HFFc6 (cell line): Measurements from ENCODE around the gene POLR2E. TPM values are rescaled to one million over a fixed set of nuclear protein-coding genes. Genes with fewer than 3 reads are reported as not detected.

Experiments used
- DNase-seq: peaks from one replicate; pipeline ENCODE4 v3.0.0-alpha.2; 2018
- H3K27ac Mint-ChIP-seq: 2 replicates; pipeline ENCODE4 v1.8.0; 2020; ENCODE audit warnings: mild to moderate bottlenecking, mixed read lengths
- H3K27me3 Mint-ChIP-seq: 2 replicates; pipeline ENCODE4 v1.8.0; 2021; ENCODE audit warnings: mild to moderate bottlenecking, moderate library complexity, mixed read lengths; ENCODE audit not compliant: insufficient read depth
- H3K36me3 Mint-ChIP-seq: 2 replicates; pipeline ENCODE4 v1.8.0; 2021; ENCODE audit warnings: low read depth, mixed read lengths
- H3K4me1 Mint-ChIP-seq: 2 replicates; pipeline ENCODE4 v1.8.0; 2020; ENCODE audit warnings: low read depth, mixed read lengths
- H3K4me3 Mint-ChIP-seq: 2 replicates; pipeline ENCODE4 v1.8.0; 2020; ENCODE audit warnings: mild to moderate bottlenecking, moderate library complexity, mixed read lengths
- H3K9me3 Mint-ChIP-seq: 2 replicates; pipeline ENCODE4 v1.8.0; 2020; ENCODE audit warnings: mild to moderate bottlenecking, mixed read lengths
- total RNA-seq, 6 experiments: library from RNA; stranded (reverse); fragmentation: NEBNext Ultra II Directional; extraction: Animal tissue kit (Norgen Biotek cat#: 25700); gene quantifications; 2 replicates in 1 of 6; 3 replicates in 5 of 6; pipeline ENCODE4 v1.2.3, GENCODE V29; 2021
- TF ChIP-seq, protein P1 (sequence below): fragments of 200-600 bp; sonication (generic); IDR thresholded peaks from 2 replicates; pipeline ENCODE4 v1.5.0; 2021; ENCODE audit warnings: antibody characterized with exemption, mild to moderate bottlenecking

POLR2E gene
- total RNA-seq, 6 experiments from 2014 or later: 224 to 289 (median 250) TPM

DNA sequence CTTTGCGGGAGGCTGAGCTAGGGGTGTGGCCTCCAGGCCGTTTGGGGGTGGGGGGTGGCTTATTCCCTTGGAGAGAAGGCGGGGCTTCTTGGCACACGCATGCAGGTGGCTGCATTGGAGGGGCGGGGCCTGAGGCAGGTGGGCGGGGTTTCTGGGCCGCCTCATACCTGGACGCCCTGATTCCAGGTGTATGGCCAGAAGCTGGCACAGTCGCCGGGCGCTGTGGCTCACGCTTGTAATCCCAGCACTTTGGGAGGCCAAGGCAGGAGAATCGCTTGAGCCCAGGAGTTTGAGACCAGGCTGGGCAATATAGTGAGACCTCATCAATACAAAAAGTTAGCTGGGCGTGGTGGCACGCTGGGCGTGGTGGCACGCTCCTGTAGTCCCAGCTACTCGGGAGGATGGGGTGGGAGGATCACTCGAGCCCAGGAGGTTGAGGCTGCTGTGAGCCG lies 47.5 kb downstream of the POLR2E start:
- no peak for DNase-seq
- TF ChIP-seq, protein P1, sequence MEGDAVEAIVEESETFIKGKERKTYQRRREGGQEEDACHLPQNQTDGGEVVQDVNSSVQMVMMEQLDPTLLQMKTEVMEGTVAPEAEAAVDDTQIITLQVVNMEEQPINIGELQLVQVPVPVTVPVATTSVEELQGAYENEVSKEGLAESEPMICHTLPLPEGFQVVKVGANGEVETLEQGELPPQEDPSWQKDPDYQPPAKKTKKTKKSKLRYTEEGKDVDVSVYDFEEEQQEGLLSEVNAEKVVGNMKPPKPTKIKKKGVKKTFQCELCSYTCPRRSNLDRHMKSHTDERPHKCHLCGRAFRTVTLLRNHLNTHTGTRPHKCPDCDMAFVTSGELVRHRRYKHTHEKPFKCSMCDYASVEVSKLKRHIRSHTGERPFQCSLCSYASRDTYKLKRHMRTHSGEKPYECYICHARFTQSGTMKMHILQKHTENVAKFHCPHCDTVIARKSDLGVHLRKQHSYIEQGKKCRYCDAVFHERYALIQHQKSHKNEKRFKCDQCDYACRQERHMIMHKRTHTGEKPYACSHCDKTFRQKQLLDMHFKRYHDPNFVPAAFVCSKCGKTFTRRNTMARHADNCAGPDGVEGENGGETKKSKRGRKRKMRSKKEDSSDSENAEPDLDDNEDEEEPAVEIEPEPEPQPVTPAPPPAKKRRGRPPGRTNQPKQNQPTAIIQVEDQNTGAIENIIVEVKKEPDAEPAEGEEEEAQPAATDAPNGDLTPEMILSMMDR: no peak
- Mint-ChIP-seq H3K27me3 (peaks cover 1% of the 10 kb centered on the region), H3K27ac (no peak overlapping the region), H3K9me3 (peaks cover 6% of the 10 kb centered on the region; the same call in 1 of the 2 replicates), H3K4me1 (no peaks in the 10 kb centered on the region), H3K4me3 (no peak overlapping the region), H3K36me3 (no peaks in the 10 kb centered on the region)

DNA sequence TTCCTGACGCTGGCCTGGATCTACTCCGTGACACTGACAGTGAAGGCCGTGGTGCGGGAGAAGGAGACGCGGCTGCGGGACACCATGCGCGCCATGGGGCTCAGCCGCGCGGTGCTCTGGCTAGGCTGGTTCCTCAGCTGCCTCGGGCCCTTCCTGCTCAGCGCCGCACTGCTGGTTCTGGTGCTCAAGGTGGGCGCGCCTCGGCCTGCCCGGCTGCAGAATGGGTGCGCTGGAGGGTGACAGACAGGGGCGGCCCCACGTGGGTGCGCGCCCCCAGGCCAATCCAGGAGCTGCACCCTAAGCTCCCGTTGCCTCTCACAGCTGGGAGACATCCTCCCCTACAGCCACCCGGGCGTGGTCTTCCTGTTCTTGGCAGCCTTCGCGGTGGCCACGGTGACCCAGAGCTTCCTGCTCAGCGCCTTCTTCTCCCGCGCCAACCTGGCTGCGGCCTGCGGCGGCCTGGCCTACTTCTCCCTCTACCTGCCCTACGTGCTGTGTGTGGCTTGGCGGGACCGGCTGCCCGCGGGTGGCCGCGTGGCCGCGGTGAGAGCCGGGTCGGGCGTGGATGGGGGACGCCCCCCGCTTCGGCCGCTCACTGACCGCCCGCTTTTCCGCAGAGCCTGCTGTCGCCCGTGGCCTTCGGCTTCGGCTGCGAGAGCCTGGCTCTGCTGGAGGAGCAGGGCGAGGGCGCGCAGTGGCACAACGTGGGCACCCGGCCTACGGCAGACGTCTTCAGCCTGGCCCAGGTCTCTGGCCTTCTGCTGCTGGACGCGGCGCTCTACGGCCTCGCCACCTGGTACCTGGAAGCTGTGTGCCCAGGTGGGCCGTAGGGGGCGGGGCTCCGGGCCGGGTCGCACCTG lies 48.1 kb downstream of the POLR2E start:
- TF ChIP-seq, protein P1: no peak
- no peak overlapping the region for H3K4me3 Mint-ChIP-seq
- no peaks in the 10 kb centered on the region for H3K36me3 Mint-ChIP-seq
- H3K9me3 Mint-ChIP-seq: peaks cover 6% of the 10 kb centered on the region; the same call in 1 of the 2 replicates
- DNase-seq: no peak
- no peak overlapping the region for H3K27ac Mint-ChIP-seq
- no peaks in the 10 kb centered on the region for H3K4me1 Mint-ChIP-seq
- peaks cover 1% of the 10 kb centered on the region for H3K27me3 Mint-ChIP-seq

DNA sequence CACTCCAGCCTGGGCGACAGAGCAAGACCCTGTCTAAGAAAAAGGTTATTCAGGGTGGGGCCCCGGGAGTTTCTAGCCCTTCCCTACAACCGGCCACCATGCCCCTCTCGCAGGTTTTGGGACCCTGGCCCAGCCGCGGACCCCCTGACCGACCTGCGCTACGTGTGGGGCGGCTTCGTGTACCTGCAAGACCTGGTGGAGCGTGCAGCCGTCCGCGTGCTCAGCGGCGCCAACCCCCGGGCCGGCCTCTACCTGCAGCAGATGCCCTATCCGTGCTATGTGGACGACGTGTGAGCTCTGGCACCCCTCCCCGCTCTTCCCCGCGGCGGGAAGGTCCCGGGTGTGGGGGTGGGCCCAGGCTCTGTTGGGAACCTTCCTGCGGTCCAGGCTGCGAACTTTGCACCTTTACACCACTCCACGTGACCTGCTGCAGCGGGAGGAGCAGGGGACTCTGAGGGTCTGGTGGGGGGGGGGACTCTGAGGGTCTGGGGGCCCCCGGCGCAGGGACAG lies 49.0 kb downstream of the POLR2E start:
- Mint-ChIP-seq H3K27me3 (peaks cover 4% of the 10 kb centered on the region), H3K36me3 (no peaks in the 10 kb centered on the region), H3K27ac (no peak overlapping the region), H3K9me3 (peaks cover 6% of the 10 kb centered on the region; the same call in 1 of the 2 replicates), H3K4me1 (peaks cover 2% of the 10 kb centered on the region; the same call in 1 of the 2 replicates), H3K4me3 (no peak overlapping the region)
- DNase-seq: no peak
- TF ChIP-seq, protein P1: no peak

DNA sequence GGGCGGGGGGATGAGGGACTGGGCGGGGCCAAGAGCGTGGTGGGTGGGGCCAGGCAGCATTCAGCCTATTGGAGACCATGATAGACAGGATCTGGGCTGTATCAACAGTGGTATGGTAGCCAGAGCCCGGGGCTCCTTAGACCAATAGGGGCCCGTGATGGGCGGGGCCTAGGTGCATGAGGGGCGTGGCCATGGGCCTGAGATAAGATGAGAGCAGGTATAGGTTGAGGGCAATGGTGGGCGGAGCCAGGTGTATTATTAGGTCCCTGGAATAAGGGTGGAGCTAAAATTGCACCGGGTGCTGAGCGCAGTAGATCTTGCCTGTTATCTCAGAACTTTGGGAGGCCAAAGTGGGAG lies 50.0 kb downstream of the POLR2E start:
- Mint-ChIP-seq H3K27me3 (peaks cover 14% of the 10 kb centered on the region), H3K27ac (no peak overlapping the region), H3K9me3 (peaks cover 7% of the 10 kb centered on the region; the same call in 1 of the 2 replicates), H3K4me3 (no peak overlapping the region), H3K36me3 (no peaks in the 10 kb centered on the region), H3K4me1 (peaks cover 12% of the 10 kb centered on the region)
- TF ChIP-seq, protein P1: no peak
- peak; percentile 25 for DNase-seq

DNA sequence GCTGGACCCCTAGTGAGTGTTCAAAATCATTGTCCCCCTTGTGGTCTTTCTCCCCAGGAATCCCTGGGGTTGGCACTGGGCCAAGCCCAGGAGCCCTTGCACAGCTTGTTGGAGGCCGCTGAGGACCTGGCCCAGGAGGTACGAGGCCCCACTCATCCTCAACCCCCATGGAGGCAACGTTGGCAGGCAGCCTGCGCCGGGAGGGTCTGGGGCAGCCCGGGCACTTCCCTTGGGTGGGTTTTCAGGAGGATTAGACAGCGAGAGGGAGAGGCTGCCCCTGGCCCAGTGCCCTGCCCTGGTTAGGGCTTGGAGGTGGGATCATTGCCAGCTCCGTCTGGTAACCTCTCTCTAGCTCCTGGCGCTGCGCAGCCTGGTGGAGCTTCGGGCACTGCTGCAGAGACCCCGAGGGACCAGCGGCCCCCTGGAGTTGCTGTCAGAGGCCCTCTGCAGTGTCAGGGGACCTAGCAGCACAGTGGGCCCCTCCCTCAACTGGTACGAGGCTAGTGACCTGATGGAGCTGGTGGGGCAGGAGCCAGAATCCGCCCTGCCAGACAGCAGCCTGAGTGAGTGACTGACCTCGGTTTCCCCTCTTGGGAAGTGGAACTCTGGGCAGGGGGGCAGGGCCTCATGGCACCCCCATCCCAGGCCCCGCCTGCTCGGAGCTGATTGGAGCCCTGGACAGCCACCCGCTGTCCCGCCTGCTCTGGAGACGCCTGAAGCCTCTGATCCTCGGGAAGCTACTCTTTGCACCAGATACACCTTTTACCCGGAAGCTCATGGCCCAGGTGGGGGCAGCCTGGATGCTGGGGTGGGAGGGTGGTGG lies 52.3 kb downstream of the POLR2E start:
- Mint-ChIP-seq H3K9me3 (peaks cover 12% of the 10 kb centered on the region; the same call in 1 of the 2 replicates), H3K27me3 (peaks cover 28% of the 10 kb centered on the region), H3K27ac (no peak overlapping the region), H3K36me3 (peaks cover 1% of the 10 kb centered on the region), H3K4me3 (no peak overlapping the region), H3K4me1 (peaks cover 32% of the 10 kb centered on the region)
- no peak for DNase-seq
- TF ChIP-seq, protein P1: no peak
